ENCODE measurements around the gene MYO18B.

GRCh38 chr22:25874327-25874726, 132.3 kb downstream of the MYO18B start:
- no peak for TF ChIP-seq CTCF (IDR thresholded peaks at IDR 0.05; ENCODE audit: low read depth, low read length)
- no peak for TF ChIP-seq EZH2phosphoT487 (IDR thresholded peaks at IDR 0.05; ENCODE audit: low read depth)
